Ascending aorta (tissue), 2 donors: Measurements from ENCODE around the gene TTYH1. TPM values are rescaled to one million over a fixed set of nuclear protein-coding genes. Genes with fewer than 3 reads are reported as not detected.

ENCODE experiments used
- DNase-seq, 2 donors: peaks; one replicate each; pipeline ENCODE4 v3.0.0-alpha.2; 2019; ENCODE audit warnings: low spot score in 2 of 2
- H3K27ac ChIP-seq, 2 donors: fragments of 200-600 bp; sonication (generic); one replicate each; pipeline ENCODE4 v1.5.1; 2016 to 2017; ENCODE audit warnings: mild to moderate bottlenecking in 1 of 2
- H3K27me3 ChIP-seq: fragments of 200-600 bp; sonication (generic); one replicate; pipeline ENCODE4 v1.5.1; 2017
- H3K36me3 ChIP-seq, 2 donors: fragments of 200-600 bp; sonication (generic); one replicate each; pipeline ENCODE4 v1.5.1; 2016
- H3K4me1 ChIP-seq, 2 donors: fragments of 200-600 bp; sonication (generic); one replicate each; pipeline ENCODE4 v1.5.1; 2016 to 2017; ENCODE audit warnings: mild to moderate bottlenecking in 1 of 2
- H3K4me3 ChIP-seq, 2 donors: fragments of 200-600 bp; sonication (generic); one replicate each; pipeline ENCODE4 v1.5.1; 2016 to 2017; ENCODE audit warnings: mild to moderate bottlenecking in 1 of 2
- H3K9me3 ChIP-seq, 2 donors: fragments of 200-600 bp; sonication (generic); one replicate each; pipeline ENCODE4 v1.5.1; 2016
- intact Hi-C: fragments of 100-400 bp; cut with DNase I; formaldehyde crosslinking; loops from one replicate; pipeline ENCODE4 v1.15.1; 2023
- total RNA-seq: library from RNA; depleted of rRNA; stranded (reverse); fragments of >200 nt; gene quantifications from one replicate; pipeline ENCODE4 v1.1.0, GENCODE V29; 2016
- TF ChIP-seq, protein P1 (sequence below), 3 experiments: fragments of 200-600 bp in 2 of 3; fragments of 450-650 bp in 1 of 3; sonication (generic) in 2 of 3; IDR thresholded peaks; one replicate each; pipeline ENCODE4 v1.5.1; 2016 to 2019; ENCODE audit warnings: antibody characterized with exemption in 3 of 3, mild to moderate bottlenecking in 1 of 3, moderate library complexity in 1 of 3

Gene TTYH1
- total RNA-seq, 1 donor from 2014 or later: 58.4 TPM

DNA sequence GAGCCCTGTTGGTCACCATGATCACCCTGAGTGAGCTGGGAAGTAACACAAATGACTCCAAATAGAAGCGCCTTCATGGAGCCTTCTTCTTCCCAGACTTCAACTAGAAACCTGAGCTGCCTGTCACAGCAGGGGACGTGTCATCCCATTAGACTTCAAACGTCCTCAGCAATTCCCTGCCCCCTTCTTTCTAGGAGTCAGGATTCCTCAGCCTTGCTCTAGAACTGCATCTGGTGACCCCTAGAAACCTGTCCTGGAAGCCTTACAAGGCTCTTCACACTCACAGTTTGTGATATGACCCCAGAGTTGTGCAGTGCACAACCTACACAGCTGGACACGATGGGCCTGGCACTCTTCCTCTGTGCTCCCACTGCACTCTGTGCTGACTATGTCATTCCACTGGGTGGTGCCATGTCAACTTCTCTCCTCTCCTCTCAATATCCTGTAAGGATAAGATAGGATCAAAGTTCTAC lies 23.6 kb upstream of the TTYH1 start:
- H3K36me3 ChIP-seq: no peaks in the 10 kb centered on the region

DNA sequence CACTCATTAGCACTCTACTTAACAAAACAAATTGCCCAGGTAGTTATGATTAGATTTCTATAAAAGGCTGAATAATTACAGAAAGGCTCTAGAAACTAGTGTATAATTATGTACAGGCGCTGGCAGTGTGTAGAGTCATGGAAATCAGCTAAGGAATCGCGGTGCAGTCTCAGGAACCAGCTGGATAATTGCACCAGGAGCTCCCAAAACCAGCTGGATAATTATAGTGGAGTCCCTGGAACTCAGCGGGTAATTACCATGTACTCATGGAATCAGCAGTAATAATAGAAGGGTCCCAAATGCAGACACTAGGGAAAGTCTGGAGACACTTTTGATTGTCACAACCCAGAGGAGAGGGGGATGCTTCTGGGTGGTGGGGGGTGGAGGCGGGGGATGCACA lies 23.2 kb upstream of the TTYH1 start:
- H3K27me3 ChIP-seq: no peaks in the 10 kb centered on the region
- no peaks in the 10 kb centered on the region for H3K9me3 ChIP-seq
- no peak for DNase-seq
- H3K4me3 ChIP-seq: no peak overlapping the region
- TF ChIP-seq, protein P1, sequence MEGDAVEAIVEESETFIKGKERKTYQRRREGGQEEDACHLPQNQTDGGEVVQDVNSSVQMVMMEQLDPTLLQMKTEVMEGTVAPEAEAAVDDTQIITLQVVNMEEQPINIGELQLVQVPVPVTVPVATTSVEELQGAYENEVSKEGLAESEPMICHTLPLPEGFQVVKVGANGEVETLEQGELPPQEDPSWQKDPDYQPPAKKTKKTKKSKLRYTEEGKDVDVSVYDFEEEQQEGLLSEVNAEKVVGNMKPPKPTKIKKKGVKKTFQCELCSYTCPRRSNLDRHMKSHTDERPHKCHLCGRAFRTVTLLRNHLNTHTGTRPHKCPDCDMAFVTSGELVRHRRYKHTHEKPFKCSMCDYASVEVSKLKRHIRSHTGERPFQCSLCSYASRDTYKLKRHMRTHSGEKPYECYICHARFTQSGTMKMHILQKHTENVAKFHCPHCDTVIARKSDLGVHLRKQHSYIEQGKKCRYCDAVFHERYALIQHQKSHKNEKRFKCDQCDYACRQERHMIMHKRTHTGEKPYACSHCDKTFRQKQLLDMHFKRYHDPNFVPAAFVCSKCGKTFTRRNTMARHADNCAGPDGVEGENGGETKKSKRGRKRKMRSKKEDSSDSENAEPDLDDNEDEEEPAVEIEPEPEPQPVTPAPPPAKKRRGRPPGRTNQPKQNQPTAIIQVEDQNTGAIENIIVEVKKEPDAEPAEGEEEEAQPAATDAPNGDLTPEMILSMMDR (IDR thresholded peaks at IDR 0.05): no peak
- H3K36me3 ChIP-seq: no peaks in the 10 kb centered on the region
- no peaks in the 10 kb centered on the region for H3K4me1 ChIP-seq
- intact Hi-C loops: no loop called here
- H3K27ac ChIP-seq: no peak overlapping the region

More for the DNA sequence above, 23.6 kb upstream of the TTYH1 start:
- DNase-seq: no peak
- H3K27ac ChIP-seq: no peak overlapping the region
- no peak overlapping the region for H3K4me3 ChIP-seq
- H3K4me1 ChIP-seq: no peaks in the 10 kb centered on the region
- no peaks in the 10 kb centered on the region for H3K27me3 ChIP-seq
- TF ChIP-seq, protein P1 (IDR thresholded peaks at IDR 0.05): no peak
- intact Hi-C loops: no loop called here
- no peaks in the 10 kb centered on the region for H3K9me3 ChIP-seq

DNA sequence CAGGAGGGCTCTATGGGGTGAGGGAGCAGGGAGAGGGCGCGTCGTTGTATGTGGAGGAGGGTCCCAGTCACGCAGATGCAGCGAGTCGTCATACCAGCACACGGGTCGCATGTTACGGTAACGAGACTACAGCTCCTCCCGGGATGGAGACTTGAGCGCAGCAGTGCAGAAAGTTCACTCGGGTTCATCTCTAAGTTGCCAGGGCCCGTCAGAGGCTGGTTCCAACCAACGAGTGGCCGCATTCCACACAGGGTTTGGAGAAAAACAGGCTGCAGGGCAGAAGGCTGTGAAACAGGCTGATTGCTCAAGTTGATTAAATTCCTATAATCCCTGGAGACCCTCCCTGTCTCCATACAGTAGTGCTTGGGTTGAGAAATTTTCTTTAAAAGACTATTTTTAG lies 21.9 kb upstream of the TTYH1 start:
- no peak overlapping the region for H3K27ac ChIP-seq
- intact Hi-C loops: no loop called here
- DNase-seq: no peak

DNA sequence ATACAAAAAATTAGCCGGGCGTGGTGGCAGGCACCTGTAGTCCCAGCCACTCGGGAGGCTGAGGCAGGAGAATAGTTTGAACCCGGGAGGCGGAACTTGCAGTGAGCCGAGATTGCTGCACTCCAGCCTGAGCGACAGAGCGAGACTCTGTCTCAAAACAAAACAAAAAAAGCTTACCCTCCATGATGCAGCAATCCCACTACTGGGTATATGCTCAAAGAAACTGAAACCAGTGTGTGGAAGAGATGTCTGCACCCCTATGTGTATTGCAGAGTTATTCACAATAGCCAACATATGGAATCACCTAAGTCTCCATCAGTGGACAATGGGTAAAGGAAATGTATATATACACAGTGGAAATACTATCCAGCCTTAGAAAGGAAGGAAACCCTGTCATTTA lies 19.6 kb upstream of the TTYH1 start:
- TF ChIP-seq, protein P1 (IDR thresholded peaks at IDR 0.05): no peak
- H3K36me3 ChIP-seq: no peaks in the 10 kb centered on the region

More for the DNA sequence above, 21.9 kb upstream of the TTYH1 start:
- H3K9me3 ChIP-seq: no peaks in the 10 kb centered on the region
- H3K4me1 ChIP-seq: no peaks in the 10 kb centered on the region
- no peaks in the 10 kb centered on the region for H3K36me3 ChIP-seq
- H3K27me3 ChIP-seq: no peaks in the 10 kb centered on the region
- TF ChIP-seq, protein P1 (IDR thresholded peaks at IDR 0.05): no peak
- H3K4me3 ChIP-seq: no peak overlapping the region

DNA sequence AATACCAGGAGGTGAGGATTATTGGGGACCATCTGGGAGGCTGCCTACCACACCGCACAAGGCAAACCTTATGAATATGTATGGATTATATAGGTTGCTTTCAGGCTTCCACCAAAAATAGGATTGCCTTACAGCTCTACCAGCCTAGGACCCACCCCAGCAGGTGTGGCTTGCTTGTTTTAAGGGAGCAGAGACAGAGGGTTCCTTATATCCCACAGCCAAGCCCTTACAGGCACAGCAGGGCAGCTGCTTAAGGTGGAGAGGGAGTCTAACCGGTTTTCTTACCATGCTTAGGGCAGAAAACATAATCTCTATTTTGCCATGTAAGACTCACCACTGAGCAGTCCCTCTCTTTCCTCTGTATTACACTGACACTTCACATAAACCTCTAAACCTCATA lies 16.1 kb upstream of the TTYH1 start:
- Histone ChIP-seq H3K36me3 (no peaks in the 10 kb centered on the region), H3K27me3 (no peaks in the 10 kb centered on the region)
- intact Hi-C loops: no loop called here

More for the DNA sequence above, 19.6 kb upstream of the TTYH1 start:
- Histone ChIP-seq H3K9me3 (no peaks in the 10 kb centered on the region), H3K4me1 (no peaks in the 10 kb centered on the region), H3K4me3 (no peak overlapping the region), H3K27ac (no peak overlapping the region), H3K27me3 (no peaks in the 10 kb centered on the region)
- no peak for DNase-seq
- intact Hi-C loops: no loop called here

More for the DNA sequence above, 16.1 kb upstream of the TTYH1 start:
- TF ChIP-seq, protein P1 (IDR thresholded peaks at IDR 0.05): no peak
- H3K4me1 ChIP-seq: no peaks in the 10 kb centered on the region
- DNase-seq: no peak
- H3K4me3 ChIP-seq: no peak overlapping the region
- H3K27ac ChIP-seq: no peak overlapping the region
- H3K9me3 ChIP-seq: no peaks in the 10 kb centered on the region
